Measurements from ENCODE around the gene FOXO4. TPM values are rescaled to one million over a fixed set of nuclear protein-coding genes. Genes with fewer than 3 reads are reported as not detected.
A peak's percentile ranks its signal among the peaks of the same experiment; 100 is the strongest.
"Not testable (repeated sequence)": the region's sequence is repeated elsewhere in the genome, so short reads cannot be mapped to it uniquely, and the experiment has no call there.

FOXO4 gene, protein sequence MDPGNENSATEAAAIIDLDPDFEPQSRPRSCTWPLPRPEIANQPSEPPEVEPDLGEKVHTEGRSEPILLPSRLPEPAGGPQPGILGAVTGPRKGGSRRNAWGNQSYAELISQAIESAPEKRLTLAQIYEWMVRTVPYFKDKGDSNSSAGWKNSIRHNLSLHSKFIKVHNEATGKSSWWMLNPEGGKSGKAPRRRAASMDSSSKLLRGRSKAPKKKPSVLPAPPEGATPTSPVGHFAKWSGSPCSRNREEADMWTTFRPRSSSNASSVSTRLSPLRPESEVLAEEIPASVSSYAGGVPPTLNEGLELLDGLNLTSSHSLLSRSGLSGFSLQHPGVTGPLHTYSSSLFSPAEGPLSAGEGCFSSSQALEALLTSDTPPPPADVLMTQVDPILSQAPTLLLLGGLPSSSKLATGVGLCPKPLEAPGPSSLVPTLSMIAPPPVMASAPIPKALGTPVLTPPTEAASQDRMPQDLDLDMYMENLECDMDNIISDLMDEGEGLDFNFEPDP
- 6.7 TPM in 2 replicates for total RNA-seq (2014; rRNA removed; shearing (Covaris generic))
- polyA plus RNA-seq (2015; cell fraction: cytosol; rRNA removed): 10.0 and 11.4 TPM in 2 replicates
- polyA plus RNA-seq (2015; cell fraction: nucleus; rRNA removed): 8.9 and 9.1 TPM in 2 replicates

DNA sequence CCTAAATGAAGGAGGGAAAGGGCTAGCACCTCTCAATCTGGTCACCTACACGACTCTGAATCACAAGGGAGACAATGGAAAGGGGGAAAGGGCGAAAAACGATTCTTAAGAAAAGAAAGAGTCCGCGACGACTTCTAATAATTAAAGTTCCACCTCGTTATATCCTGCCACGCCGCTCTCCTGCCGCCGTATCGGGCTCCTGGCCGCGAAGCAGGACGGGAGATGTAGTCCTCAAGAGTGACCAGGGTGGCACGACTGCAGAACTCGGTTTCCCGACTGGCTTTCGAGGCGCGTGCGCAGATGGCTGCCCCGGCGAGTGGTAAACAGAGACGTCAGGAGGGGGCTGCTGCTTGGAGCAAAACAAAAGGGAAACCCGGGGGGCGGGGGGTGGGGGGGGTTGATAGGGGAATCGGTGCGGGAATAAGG lies at the start of gene FOXO4:
Gene FOXO4, plus strand, starts transcription at position 297 of the 426 bp plus-strand sequence. CDS start 678 bp downstream, outside the sequence.
- in situ Hi-C loops (cut with HindIII; ENCODE audit: low pct_unique_long_range_greater_than_20kb, low sequenced_read_pairs): no loop called here
- DNase-seq (ENCODE audit: low read depth, low spot score): peak; percentile 87

DNA sequence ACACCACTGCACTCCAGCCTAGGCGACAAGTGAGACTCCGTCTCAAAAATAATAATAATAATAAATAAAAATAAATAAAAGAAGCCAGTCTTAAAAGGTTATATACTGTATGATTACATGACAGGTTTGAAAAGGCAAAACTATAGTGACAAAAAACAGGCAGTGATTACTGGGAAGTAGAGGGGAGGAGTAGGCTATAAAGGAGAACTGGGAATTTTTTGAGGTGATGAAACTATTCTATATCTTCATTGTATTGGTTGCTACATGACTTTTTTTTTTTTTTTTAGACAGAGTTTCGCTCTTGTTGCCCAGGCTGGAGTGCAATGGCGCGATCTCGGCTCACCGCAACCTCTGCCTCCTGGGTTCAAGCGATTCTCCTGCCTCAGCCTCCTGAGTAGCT lies 47.8 kb upstream of the FOXO4 start:
- DNase-seq (ENCODE audit: low read depth, low spot score); in situ Hi-C loops (cut with HindIII; ENCODE audit: low pct_unique_long_range_greater_than_20kb, low sequenced_read_pairs): not testable (repeated sequence)

DNA sequence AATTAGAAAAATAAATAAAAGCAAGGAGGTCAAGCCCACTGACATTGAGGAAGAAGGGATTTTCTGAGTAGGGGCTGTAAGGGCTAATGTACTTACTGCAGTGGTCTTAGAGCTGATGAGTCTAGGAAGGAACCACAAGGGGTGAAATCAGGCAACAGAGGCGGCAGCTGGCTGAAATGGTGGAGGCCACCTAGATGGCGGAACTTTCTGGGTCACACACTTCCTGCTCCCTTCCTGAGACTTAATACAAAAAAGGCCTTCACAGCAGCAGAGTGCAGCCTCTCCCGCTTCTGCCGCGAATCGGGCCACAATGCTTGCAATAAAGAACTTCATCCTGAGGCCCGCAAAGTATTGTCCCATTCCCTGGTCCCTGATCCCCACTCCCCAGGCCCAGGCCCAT lies 42.9 kb upstream of the FOXO4 start:
- in situ Hi-C loops (cut with HindIII; ENCODE audit: low pct_unique_long_range_greater_than_20kb, low sequenced_read_pairs): no loop called here
- DNase-seq (ENCODE audit: low read depth, low spot score): no peak

DNA sequence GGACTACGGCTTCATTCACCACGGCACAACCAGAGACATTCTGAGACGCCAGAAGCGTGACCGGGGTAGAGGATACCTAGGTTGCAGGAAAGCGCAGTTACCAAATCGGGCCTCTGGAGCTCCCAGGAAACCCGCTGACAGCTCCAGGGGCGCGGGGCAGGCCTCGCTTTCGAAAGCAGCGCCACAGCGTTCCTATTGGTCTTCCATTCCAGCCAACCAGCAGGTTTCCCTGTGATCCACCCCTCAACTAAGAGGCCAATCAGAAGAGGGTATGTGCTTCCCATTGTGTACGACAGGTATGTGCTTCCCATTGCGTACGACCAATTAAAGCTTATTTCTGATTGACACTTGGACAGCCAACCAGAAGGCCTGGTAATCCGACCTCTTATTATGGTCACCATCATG lies 42.4 kb upstream of the FOXO4 start:
- in situ Hi-C loops (cut with HindIII; ENCODE audit: low pct_unique_long_range_greater_than_20kb, low sequenced_read_pairs): no loop called here

DNA sequence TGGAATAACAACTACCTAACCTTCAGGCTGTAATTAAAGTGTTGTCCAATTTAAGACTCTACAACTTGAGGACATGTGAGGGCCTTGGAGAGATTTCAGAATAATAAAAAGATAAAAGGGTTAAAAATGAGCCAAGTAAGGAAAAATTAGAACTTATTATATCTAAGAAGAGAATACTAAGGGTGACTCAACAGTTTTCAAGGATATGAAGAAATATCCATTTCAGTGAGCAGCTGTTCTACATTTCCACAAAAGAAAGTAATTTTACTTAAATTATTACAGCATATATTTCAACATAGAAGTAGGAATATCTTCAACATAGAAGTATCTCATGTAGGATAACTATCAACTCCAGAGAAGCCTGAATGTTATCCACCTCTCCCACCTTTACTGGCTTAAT lies 38.8 kb upstream of the FOXO4 start:
- in situ Hi-C loops (cut with HindIII; ENCODE audit: low pct_unique_long_range_greater_than_20kb, low sequenced_read_pairs): no loop called here
- no peak for DNase-seq (ENCODE audit: low read depth, low spot score)

More for the DNA sequence above, 42.4 kb upstream of the FOXO4 start:
- no peak for DNase-seq (ENCODE audit: low read depth, low spot score)

DNA sequence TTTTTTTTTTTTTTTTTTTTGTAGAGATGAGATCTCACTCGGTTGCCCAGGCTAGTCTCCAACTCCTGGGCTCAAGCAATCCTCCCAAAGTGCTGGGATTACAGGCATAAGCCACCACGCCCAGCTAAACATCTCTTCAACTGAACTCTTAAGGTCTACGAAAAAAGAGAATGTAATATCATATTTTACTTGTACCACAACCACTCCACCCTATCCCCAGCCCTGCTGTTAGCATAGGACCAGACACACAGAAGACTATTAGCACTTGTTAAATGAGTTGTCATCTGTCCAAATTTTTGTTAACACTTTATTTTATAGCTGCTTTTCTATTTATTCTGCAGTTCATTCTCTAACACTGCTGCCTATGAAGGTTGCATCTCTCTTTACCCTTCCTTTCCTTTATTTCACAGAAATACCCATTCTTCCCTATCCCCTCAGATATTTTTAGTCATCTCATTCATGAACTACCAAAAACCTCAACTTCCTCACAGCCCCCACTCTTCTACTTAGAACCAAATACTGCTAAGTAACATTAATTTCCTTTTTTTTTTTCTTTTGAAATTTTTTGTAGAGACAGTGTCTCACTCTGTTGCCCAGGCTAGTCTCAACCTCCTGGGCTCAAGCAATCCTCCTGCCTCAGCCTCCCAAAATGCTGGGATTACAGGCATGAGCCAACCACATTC lies 37.7 kb upstream of the FOXO4 start:
- DNase-seq (ENCODE audit: low read depth, low spot score): no peak
- in situ Hi-C loops (cut with HindIII; ENCODE audit: low pct_unique_long_range_greater_than_20kb, low sequenced_read_pairs): no loop called here

DNA sequence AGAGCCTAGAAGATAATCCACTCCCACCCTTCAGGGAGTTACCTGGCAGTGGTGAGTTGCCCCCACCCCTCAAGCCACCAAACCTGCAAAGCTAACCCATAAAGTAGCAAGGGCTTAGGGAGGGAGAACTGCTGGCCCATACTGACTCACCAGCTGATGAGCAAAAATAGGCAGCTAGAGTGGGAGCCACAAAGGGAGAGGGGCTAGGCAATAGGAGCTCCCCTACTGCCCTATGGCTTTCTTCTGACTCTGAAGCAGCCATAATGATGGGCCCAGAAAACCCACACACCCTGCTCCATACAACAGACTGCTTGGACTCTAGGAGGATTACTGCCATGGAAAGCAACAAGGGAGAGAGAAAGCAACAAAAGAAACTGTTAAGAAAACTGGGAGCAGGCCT lies 35.5 kb upstream of the FOXO4 start:
- DNase-seq (ENCODE audit: low read depth, low spot score): no peak
- in situ Hi-C loops (cut with HindIII; ENCODE audit: low pct_unique_long_range_greater_than_20kb, low sequenced_read_pairs): no loop called here

DNA sequence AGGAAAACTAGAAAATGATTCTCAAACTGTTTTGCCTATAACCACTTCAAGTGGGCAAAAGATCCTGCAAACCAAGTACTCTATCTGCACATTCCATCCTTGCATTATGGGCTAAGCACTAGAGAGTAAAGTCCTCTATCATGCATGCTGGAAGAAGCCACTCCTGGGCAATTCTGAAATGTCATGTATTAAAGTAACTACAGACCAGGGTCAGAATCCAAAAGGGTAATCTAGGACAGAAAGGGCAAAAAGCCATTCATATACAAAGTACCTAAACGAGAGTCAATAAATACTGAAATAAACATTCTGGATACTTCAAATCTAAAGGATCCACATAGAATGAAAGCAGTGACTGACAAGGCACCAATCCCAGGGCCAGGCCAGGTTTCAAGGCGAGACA lies 28.6 kb upstream of the FOXO4 start:
- in situ Hi-C loops (cut with HindIII; ENCODE audit: low pct_unique_long_range_greater_than_20kb, low sequenced_read_pairs): no loop called here
- no peak for DNase-seq (ENCODE audit: low read depth, low spot score)

DNA sequence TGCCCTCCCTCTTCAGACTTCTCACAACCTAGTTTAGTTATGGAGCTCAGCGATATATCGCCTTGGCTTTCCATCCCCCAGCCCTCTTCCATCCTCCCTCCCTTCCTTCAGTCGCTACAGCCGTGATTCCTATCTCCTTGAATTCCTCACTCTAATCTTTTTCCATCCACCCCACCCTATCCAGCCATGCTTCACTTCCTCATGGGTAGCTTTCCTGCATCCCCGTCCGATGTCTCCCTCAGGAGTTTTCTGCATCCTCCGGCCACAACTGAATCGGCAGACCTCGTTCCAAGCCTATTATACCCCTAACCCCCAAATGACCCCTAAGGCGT lies 28.0 kb upstream of the FOXO4 start:
- no peak for DNase-seq (ENCODE audit: low read depth, low spot score)
- in situ Hi-C loops (cut with HindIII; ENCODE audit: low pct_unique_long_range_greater_than_20kb, low sequenced_read_pairs): no loop called here

DNA sequence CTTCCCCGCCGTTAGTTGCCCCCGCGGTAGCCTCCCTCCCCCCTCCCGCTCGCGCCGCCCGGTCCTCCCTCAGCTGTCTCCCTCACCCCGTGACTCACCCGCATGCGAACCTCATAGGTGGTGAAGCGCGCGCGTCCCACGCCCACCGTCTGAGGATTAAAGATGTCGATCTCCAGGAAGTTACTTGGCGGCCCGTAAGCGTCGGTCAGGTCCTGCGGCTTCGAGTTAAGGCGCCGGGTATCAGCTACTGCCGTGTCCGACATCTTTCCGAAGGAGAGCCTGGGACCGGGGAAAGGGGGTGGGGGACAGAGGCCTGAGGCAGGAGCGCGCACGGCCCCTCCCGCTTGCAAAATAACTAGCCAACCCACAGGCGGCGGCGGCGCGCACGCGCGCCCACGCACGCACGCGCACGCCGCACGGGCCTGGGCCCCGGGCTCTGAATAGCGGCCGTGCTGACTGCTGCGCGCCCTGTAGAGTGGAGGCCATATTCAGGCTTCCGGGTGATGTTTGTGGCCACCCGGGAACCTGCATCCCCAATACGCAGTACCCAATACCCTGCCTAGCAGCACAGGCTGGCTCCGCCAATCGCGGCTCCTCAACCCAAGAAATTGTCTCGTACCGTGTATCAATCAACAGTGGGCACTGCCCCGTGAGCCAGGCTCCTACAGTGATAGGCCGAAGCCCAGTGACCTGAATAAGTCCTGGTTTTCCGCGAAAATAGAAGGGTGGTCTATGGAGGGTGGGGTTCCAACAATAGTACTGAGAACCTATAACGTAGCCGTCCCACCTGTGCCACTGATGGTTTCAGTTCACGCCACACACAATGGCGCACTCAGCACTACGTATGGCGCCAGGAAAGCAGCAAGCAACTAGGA lies 27.4 kb upstream of the FOXO4 start, which contains the start of gene SNX12:
Gene SNX12, minus strand, starts transcription at position 291 of the 875 bp plus-strand sequence. Its CDS starts 28 bp downstream, at position 263.
- DNase-seq (ENCODE audit: low read depth, low spot score): peak; percentile 93
- in situ Hi-C loops (cut with HindIII; ENCODE audit: low pct_unique_long_range_greater_than_20kb, low sequenced_read_pairs): no loop called here

DNA sequence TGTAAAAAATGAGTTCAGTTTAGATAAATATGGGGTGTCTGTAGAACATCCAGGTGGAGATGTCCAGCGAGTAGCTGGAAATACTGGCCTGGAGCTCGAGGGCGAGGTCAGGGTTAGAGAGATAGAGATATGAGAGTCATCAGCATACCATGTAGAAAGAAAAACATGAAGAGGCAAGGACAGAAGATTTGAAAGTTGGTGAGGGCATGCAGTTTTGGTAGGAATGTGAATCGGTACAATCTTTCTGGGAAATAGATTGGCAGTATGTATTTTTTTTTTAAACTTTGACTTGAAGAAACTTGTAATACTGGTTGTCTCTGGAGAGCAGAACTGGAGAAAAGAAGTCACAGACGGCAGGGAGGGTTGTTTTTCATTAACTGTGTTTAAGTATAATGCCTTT lies 25.1 kb upstream of the FOXO4 start:
- in situ Hi-C loops (cut with HindIII; ENCODE audit: low pct_unique_long_range_greater_than_20kb, low sequenced_read_pairs): no loop called here
- DNase-seq (ENCODE audit: low read depth, low spot score): no peak

DNA sequence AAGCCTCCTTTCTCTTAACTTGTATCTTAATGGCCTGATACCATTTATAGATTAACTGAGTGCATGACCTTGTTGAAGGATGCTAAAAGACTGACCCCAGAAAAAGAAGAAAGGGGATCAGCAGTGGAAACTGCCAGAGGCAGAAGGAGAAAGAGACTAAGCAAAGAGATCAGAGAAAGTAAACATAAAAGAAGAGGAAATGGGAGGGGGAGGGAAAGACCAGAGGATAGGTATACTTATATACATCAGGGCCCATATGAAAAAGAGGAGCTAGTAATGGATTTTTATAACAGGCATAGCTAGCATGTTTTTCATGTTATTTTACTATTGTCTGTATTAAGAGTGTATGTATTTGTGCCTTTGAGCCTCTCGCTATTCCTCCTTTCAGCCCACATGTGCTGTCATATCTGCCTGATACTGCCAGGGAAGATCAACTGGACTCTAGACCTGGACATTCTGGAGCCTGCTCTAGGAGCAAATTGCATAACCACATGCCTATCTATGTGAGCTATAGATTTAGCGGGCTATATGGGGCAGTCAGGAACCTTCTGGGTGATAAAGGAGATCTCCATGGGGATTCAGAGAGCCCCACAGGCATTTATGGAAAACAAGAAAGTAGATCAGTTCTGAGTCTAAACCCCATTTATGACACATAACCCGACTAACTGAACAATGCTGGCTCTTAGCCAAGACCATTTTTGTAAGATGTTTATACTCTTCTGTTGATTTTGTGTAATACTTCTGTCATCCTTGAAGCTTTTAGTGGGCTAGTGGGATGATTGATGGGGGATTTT lies 14.1 kb upstream of the FOXO4 start:
- in situ Hi-C loops (cut with HindIII; ENCODE audit: low pct_unique_long_range_greater_than_20kb, low sequenced_read_pairs): no loop called here
- DNase-seq (ENCODE audit: low read depth, low spot score): no peak

DNA sequence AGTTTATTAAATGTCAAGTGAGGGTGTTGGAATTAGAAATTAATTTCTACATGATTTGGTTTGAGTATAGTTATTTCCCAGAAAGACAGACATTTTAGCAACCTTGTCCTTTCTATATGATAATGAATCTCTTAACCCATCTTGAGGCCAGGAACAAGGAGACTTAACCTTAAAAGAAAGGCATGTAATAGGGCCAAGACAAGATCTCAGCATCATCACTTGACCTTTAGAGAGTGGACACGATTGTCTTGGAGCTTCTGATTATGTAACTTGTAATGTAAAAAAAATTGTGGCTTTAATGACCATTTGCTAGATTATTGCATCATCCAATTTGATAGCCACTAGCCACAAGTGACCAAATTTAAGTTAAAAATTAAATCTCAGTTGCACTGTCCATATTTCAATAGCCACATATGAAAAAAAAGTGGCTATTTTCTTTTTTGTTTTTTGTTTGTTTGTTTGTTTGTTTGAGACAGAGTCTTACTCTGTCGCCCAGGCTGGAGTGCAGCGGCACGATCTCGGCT lies 13.5 kb upstream of the FOXO4 start:
- in situ Hi-C loops (cut with HindIII; ENCODE audit: low pct_unique_long_range_greater_than_20kb, low sequenced_read_pairs): no loop called here

DNA sequence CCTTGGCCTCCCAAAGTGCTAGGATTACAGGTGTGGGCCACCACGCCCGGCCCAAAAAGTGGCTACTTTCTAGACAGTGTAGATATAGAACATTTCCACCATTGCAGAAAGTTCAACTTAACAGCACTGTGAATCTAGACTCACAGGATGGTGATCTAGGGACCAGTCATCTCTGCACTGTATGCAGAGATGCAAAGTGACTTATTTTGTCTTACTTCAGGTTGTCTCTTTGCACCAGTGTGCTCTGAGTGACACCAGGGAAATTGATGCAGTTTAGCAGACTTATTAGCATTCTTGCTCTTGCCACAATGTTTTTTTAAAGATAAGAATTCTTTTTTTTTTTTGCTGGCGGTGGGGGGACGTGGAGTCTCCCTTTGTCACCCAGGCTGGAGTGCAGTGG lies 12.8 kb upstream of the FOXO4 start:
- DNase-seq (ENCODE audit: low read depth, low spot score): no peak
- in situ Hi-C loops (cut with HindIII; ENCODE audit: low pct_unique_long_range_greater_than_20kb, low sequenced_read_pairs): no loop called here

More for the DNA sequence above, 13.5 kb upstream of the FOXO4 start:
- DNase-seq (ENCODE audit: low read depth, low spot score): no peak

DNA sequence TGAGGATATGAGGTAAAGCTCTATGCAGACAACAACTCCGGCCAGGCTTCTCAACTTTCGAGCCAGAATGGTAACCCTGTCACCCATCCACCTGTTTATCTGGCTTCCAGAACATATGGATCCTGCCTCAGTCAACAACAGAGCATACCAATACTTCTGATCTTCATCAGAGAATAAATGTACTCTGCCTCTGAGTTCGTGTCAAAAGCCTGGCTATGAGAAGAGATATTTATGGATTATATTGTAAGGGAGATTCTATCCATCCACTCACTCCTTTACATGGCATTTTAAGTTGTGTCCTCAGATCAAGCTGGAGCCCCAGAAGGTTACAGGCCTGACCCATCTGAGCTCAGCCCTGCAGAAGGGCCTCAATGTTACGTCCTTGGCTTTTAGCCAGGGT lies 9.8 kb upstream of the FOXO4 start:
- DNase-seq (ENCODE audit: low read depth, low spot score): no peak
- in situ Hi-C loops (cut with HindIII; ENCODE audit: low pct_unique_long_range_greater_than_20kb, low sequenced_read_pairs): no loop called here

DNA sequence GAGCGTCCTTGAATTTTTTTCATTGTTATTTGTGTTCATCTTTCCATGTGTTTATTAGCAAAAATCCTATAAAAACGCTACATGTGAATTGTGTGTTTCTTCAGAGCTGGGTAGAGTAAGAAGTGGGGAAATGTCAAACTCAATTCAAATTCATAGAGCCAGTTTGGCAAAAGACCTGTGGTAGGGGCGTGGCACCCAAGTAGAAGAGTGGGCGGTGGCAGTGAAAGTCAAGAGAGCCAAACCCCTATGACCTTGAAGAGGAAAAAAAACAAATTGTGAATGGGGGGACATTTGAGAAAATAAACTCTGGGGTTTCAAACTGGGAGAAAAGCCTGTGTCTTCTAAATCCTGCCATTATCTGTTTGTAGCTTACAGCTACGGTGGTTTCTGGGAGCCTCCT lies 4.4 kb upstream of the FOXO4 start:
- in situ Hi-C loops (cut with HindIII; ENCODE audit: low pct_unique_long_range_greater_than_20kb, low sequenced_read_pairs): no loop called here
- no peak for DNase-seq (ENCODE audit: low read depth, low spot score)

DNA sequence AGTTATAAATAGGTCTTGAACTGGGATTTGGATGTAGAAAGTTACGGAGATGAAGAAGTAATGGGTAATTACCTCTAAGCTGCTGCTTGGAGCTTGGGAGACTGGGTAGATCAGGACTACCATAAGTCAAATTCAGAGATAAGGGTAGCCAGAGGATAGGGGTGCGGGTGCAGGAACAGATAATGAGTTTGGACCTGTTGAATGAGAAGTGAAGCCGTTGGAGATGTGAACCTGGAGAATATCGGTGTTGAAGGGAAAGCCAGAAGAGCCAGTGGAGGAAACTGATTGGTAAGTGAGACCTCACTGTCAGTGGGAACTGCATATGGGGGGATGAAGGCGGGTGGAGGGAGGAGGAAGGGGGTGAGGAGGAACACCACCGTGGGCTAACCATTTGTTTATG lies 618 bp upstream of the FOXO4 start:
- in situ Hi-C loops (cut with HindIII; ENCODE audit: low pct_unique_long_range_greater_than_20kb, low sequenced_read_pairs): no loop called here
- DNase-seq (ENCODE audit: low read depth, low spot score): no peak

Measured in SK-MEL-5 (cell line).